PC-3 (cell line): ENCODE measurements around the gene HNRNPLL.

Source experiments
- CTCF ChIP-seq: fragments of 300-600 bp; sonication (generic); conservative IDR thresholded peaks from 2 replicates; pipeline ENCODE4 v1.5.1; 2017; ENCODE audit warnings: antibody characterized with exemption, low read depth, mild to moderate bottlenecking, low read length
- EZH2 ChIP-seq: fragments of 300-600 bp; sonication (generic); IDR thresholded peaks from one replicate; pipeline ENCODE4 v1.6.1; 2017; ENCODE audit warnings: antibody characterized with exemption, mild to moderate bottlenecking, low read length; ENCODE audit not compliant: unreplicated experiment

- TF ChIP-seq CTCF, result no peak
- TF ChIP-seq EZH2, result no peak
Observed at GRCh38 chr2:38571193-38571592, 31.5 kb downstream of the HNRNPLL start.
